HG02852 (cell line): Measurements from ENCODE around the gene ZC3H7B.
"Not testable (repeated sequence)": the region's sequence is repeated elsewhere in the genome, so short reads cannot be mapped to it uniquely, and the experiment has no call there.

Experiments
- ATAC-seq: cut with Tn5 transposase; IDR thresholded peaks from one replicate; pipeline ENCODE4 v1.9.1; 2021; ENCODE audit warnings: mild to moderate bottlenecking, moderate library complexity; ENCODE audit not compliant: unreplicated experiment

ZC3H7B gene

GRCh38 chr22:41301085-41302020, at the start of gene ZC3H7B:
ZC3H7B (plus strand) TSS chr22:41301525; CDS start chr22:41320661, 19,136 bp downstream.
- peak; percentile 89 for ATAC-seq

- no peak for ATAC-seq
These were observed 49.0 kb upstream of the ZC3H7B start for GRCh38 chr22:41252365-41252764.

- no peak for ATAC-seq
These were observed 47.1 kb upstream of the ZC3H7B start for GRCh38 chr22:41254230-41254629.

- ATAC-seq, result no peak
These were observed 44.8 kb upstream of the ZC3H7B start for GRCh38 chr22:41256254-41257253.

- ATAC-seq, result no peak
These were observed 43.6 kb upstream of the ZC3H7B start for GRCh38 chr22:41257696-41258095.

- ATAC-seq, result not testable (repeated sequence)
These were observed 41.6 kb upstream of the ZC3H7B start for GRCh38 chr22:41259756-41260155.

GRCh38 chr22:41260871-41261270, 40.5 kb upstream of the ZC3H7B start:
- no peak for ATAC-seq

GRCh38 chr22:41261541-41262249, 39.6 kb upstream of the ZC3H7B start:
- ATAC-seq, result no peak

GRCh38 chr22:41262250-41262765, 39.0 kb upstream of the ZC3H7B start:
- ATAC-seq, result no peak

GRCh38 chr22:41263704-41264103, 37.6 kb upstream of the ZC3H7B start:
- no peak for ATAC-seq

- ATAC-seq, result no peak
These were observed 36.9 kb upstream of the ZC3H7B start for GRCh38 chr22:41264408-41264941.

GRCh38 chr22:41267958-41268357, 33.4 kb upstream of the ZC3H7B start:
- ATAC-seq, result no peak

GRCh38 chr22:41271787-41272186, 29.5 kb upstream of the ZC3H7B start:
- ATAC-seq, result no peak

- ATAC-seq, result no peak
These were observed 28.2 kb upstream of the ZC3H7B start for GRCh38 chr22:41273128-41273527.

- ATAC-seq, result no peak
These were observed 26.5 kb upstream of the ZC3H7B start for GRCh38 chr22:41274856-41275255.

GRCh38 chr22:41280065-41280464, 21.3 kb upstream of the ZC3H7B start:
- no peak for ATAC-seq

GRCh38 chr22:41280854-41281253, 20.5 kb upstream of the ZC3H7B start:
- ATAC-seq, result no peak

- no peak for ATAC-seq
These were observed 16.9 kb upstream of the ZC3H7B start for GRCh38 chr22:41284465-41284864.

- ATAC-seq, result peak; percentile 7
These were observed 15.9 kb upstream of the ZC3H7B start for GRCh38 chr22:41285441-41285819.
